Measurements from ENCODE around the gene HERPUD1.

DNA sequence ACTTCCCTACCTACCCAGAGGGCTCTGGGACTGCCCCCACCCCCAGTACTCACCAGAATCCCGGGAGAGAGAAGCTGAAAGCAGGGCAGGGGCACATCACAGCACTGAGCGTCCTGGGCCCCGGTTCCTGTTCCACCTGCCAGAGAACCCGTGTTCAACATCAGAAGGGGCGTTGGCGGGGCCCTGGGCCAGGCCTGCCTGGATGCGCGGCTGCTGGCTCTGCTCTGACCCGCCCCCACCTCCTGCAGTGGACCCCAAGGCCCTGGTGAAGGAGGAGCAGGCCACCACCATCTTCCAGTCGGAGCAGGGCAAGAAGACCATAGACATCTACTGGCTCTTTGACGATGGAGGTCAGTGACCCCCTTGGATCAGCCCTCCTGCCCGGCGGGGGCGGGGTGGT is 39.2 kb upstream of the HERPUD1 start:
- TF ChIP-seq, protein P1, sequence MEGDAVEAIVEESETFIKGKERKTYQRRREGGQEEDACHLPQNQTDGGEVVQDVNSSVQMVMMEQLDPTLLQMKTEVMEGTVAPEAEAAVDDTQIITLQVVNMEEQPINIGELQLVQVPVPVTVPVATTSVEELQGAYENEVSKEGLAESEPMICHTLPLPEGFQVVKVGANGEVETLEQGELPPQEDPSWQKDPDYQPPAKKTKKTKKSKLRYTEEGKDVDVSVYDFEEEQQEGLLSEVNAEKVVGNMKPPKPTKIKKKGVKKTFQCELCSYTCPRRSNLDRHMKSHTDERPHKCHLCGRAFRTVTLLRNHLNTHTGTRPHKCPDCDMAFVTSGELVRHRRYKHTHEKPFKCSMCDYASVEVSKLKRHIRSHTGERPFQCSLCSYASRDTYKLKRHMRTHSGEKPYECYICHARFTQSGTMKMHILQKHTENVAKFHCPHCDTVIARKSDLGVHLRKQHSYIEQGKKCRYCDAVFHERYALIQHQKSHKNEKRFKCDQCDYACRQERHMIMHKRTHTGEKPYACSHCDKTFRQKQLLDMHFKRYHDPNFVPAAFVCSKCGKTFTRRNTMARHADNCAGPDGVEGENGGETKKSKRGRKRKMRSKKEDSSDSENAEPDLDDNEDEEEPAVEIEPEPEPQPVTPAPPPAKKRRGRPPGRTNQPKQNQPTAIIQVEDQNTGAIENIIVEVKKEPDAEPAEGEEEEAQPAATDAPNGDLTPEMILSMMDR (IDR thresholded peaks at IDR 0.05; ENCODE audit: low read depth, low read length, poor library complexity, severe bottlenecking) = no peak
- TF ChIP-seq EZH2phosphoT487 (IDR thresholded peaks at IDR 0.05; ENCODE audit: borderline replicate concordance, low read length) = no peak

Data from DOHH2 (cell line).